Thoracic aorta (tissue), 2 donors: ENCODE measurements around the gene ATIC. TPM values are rescaled to one million over a fixed set of nuclear protein-coding genes. Genes with fewer than 3 reads are reported as not detected.

Experiments used
- ATAC-seq: fragments of 150-250 bp; one replicate; pipeline ENCODE4 v1.8.0; 2017; ENCODE audit warnings: low read depth; ENCODE audit not compliant: insufficient number of reproducible peaks, low FRiP score
- DNase-seq: peaks from one replicate; pipeline ENCODE4 v3.0.0-alpha.2; 2020; ENCODE audit warnings: low spot score
- H3K27ac ChIP-seq, 2 donors: fragments of 200-600 bp; sonication (generic); 1 replicate in 1 of 2; 2 replicates in 1 of 2; pipeline ENCODE4 v1.5.1; 2016; ENCODE audit warnings: mild to moderate bottlenecking in 2 of 2, moderate library complexity in 2 of 2
- H3K27me3 ChIP-seq: fragments of 200-600 bp; sonication (generic); replicated peaks from 2 replicates; pipeline ENCODE4 v1.6.0; 2016; ENCODE audit warnings: mild to moderate bottlenecking; ENCODE audit not compliant: insufficient read depth
- H3K36me3 ChIP-seq: fragments of 200-600 bp; sonication (generic); one replicate; pipeline ENCODE4 v1.5.1; 2016
- H3K4me1 ChIP-seq, 2 donors: fragments of 200-600 bp; sonication (generic); 1 replicate in 1 of 2; 2 replicates in 1 of 2; pipeline versions ENCODE4 v1.5.1 to v1.6.0; 2016; ENCODE audit warnings: low read depth in 2 of 2, mild to moderate bottlenecking in 1 of 2; ENCODE audit not compliant: control insufficient read depth in 1 of 2
- H3K4me3 ChIP-seq: fragments of 200-600 bp; sonication (generic); 2 replicates; pipeline ENCODE4 v1.5.1; 2016; ENCODE audit warnings: mild to moderate bottlenecking
- H3K9me3 ChIP-seq: fragments of 200-600 bp; sonication (generic); 2 replicates; pipeline ENCODE4 v1.5.1; 2016
- total RNA-seq, 2 donors: library from RNA; depleted of rRNA; stranded (reverse); fragments of >200 nt; gene quantifications; one replicate each; pipeline versions ENCODE4 v1.1.0 to v1.2.3, GENCODE V29; 2016
- TF ChIP-seq, protein P1 (sequence below): fragments of 200-600 bp; sonication (generic); IDR thresholded peaks from one replicate; pipeline ENCODE4 v1.5.1; 2019; ENCODE audit warnings: antibody characterized with exemption

ATIC gene
- total RNA-seq, 2 donors from 2014 or later = 26.3 to 30.2 TPM

DNA sequence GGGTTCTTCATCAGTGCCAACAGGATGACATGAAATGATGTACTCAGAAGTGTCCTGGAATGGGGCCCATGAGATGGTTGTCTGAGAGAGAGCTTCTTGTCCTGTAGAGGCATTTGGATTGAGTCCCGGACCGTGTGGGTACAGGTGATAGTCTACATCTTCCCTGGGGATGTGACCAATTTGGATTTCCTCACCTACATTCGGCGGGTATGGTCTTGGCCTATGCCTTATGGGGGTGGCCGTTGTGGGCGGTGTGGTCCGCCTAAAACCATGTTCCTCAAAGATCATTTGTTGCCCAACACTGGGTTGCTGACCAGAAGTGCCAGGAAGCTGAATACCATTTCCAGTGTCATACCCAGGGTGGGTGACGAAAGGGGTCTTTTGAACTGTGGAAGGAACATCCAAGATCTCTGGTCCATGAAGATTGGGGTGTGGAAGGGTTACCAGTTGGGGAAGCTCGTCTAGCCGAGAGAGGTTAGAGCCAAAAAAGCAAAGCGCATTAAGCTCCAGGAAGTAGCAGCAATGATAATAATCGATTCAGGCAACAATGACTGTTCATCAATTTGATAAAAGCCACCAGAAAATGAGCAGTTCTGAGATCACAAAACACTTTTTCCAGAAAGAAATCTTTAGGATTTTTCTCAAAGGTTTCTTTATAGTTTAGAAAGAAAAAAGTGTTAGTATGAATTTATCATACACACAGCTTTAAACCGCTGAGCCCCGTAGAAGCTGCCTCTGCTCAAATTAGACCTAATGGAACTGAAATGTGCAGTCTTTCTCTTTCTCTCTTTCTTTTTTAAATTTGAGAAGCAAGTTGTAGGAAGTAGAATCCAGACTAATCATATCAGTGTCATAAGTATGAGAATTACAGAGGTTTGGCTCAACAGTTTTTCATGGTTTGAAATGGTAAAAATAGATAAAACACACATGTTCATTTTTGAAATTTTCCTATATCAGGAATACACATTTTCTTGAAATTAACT lies 60.3 kb downstream of the ATIC start:
- H3K4me3 ChIP-seq = no peak overlapping the region
- H3K4me1 ChIP-seq = no peaks in the 10 kb centered on the region
- no peaks in the 10 kb centered on the region for H3K9me3 ChIP-seq
- ATAC-seq (no peak), DNase-seq (no peak)
- TF ChIP-seq, protein P1, sequence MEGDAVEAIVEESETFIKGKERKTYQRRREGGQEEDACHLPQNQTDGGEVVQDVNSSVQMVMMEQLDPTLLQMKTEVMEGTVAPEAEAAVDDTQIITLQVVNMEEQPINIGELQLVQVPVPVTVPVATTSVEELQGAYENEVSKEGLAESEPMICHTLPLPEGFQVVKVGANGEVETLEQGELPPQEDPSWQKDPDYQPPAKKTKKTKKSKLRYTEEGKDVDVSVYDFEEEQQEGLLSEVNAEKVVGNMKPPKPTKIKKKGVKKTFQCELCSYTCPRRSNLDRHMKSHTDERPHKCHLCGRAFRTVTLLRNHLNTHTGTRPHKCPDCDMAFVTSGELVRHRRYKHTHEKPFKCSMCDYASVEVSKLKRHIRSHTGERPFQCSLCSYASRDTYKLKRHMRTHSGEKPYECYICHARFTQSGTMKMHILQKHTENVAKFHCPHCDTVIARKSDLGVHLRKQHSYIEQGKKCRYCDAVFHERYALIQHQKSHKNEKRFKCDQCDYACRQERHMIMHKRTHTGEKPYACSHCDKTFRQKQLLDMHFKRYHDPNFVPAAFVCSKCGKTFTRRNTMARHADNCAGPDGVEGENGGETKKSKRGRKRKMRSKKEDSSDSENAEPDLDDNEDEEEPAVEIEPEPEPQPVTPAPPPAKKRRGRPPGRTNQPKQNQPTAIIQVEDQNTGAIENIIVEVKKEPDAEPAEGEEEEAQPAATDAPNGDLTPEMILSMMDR = no peak
- peaks cover 87% of the 10 kb centered on the region for H3K36me3 ChIP-seq
- no peaks in the 10 kb centered on the region for H3K27me3 ChIP-seq
- no peak overlapping the region for H3K27ac ChIP-seq

DNA sequence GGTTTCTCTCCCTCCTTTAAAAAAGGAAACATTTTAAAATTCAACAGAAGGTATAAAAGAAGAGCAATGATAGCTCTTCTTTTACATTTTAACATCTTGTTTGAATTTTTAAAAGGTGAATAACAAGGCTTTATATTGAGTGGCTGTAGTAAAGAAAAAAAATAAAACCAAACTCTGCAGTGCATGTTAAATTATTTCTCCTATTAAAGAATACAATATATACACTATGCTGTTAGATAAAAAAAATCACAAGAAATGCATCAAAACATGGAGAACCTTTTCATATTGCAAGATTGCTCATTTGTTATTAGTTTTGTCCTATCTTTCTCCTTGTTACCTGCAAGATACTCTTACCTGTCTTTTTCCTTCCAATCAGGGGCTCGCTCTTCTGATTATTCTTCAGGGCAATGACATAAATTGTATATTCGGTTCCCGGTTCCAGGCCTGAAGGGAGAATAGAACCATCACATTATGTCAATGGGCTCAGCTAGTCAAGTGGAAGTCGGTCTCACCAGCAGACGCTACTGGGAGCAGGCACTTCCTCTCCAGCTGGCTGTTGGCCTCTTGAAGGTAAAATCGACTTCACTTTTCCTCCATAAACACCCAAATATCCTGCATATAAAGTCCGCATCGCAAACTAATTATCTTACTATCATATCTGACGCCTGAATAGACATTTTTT lies 61.2 kb downstream of the ATIC start:
- Histone ChIP-seq H3K27me3 (no peaks in the 10 kb centered on the region), H3K4me1 (no peaks in the 10 kb centered on the region), H3K9me3 (no peaks in the 10 kb centered on the region), H3K36me3 (peaks cover 84% of the 10 kb centered on the region), H3K4me3 (no peak overlapping the region), H3K27ac (no peak overlapping the region)
- DNase-seq (no peak), ATAC-seq (no peak)
- TF ChIP-seq, protein P1 = no peak

DNA sequence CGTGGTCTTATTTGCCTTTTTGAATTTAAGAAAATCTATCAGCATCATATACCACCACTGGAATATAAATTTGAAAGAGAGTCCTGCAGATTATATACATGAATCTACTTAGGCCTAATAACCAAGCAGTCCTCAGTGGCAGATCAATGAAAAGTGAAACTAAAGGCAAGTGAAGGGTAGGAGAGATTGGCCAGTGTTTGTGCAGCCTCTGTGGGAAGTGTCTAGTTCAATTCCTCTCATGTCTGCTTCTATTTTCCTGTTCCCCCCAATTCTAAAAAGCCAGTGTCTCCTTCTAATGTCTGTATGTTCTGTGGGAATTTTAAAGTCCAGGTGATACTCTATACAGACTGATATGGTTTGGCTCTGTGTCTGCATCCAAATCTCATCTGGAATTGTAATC lies 62.1 kb downstream of the ATIC start:
- Histone ChIP-seq H3K4me1 (no peaks in the 10 kb centered on the region), H3K9me3 (no peaks in the 10 kb centered on the region), H3K27ac (peak overlapping the region in 1 of 2 donors; percentile 13), H3K4me3 (no peak overlapping the region), H3K36me3 (peaks cover 84% of the 10 kb centered on the region), H3K27me3 (no peaks in the 10 kb centered on the region)
- no peak for ATAC-seq
- TF ChIP-seq, protein P1 = no peak
- DNase-seq = no peak

DNA sequence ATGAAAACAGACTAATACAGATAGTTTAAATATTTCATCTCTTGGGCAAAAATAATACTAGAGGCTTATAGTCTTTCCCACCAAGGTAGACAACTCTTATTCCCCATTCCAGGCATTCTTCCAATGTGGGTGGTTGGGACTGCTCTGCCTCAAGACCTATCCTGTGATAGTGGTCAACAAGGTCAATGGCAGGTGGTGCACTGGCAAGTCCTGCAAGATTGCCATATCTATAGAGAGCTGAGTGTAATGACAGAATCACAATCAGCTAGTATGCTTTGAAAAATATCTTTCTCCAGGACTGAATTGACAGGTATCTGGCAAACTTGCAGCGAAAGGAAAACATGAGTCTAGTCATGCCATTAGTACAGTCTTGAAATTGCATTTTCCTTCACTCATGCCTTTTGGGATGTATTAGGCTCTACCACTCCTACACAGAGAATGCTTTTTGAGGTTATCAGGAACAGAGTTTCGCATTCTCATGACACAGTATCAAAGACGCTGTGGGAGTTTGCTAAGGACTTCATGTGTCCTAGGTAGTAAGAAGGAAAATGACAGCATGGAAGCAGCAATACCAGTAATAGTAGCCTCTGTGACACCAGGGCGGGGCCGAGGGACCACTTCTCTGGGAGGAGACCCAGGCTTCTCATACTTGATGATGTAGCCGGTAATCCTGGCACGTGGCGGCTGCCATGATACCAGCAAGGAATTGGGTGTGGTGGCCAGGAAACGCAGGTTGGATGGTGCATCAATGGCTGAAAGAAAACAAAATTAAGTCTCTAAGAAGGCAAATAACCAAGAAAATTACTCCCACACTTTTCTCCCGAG lies 63.0 kb downstream of the ATIC start:
- H3K36me3 ChIP-seq = peaks cover 85% of the 10 kb centered on the region
- no peaks in the 10 kb centered on the region for H3K27me3 ChIP-seq
- H3K4me1 ChIP-seq = no peaks in the 10 kb centered on the region
- TF ChIP-seq, protein P1 = no peak
- peak overlapping the region in 1 of 2 donors; percentile 23 for H3K27ac ChIP-seq
- no peaks in the 10 kb centered on the region for H3K9me3 ChIP-seq
- no peak for DNase-seq
- no peak overlapping the region for H3K4me3 ChIP-seq
- ATAC-seq = no peak

DNA sequence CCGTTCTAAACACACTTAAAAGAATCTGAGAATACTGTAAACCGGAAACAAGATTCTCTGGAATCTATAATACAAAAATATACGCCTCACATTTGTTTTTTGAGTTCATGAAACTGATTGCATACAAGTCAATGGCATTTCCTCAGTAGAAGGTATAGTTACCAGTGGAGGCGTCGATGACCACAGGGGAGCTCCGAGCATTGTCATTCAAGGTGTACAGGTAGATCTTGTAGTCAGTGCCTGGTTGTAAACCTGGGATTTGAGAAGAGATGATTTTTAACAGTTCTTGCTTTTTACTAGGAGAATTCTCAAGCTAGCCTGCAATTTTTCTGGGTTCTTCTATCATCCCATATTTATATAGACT lies 63.6 kb downstream of the ATIC start:
- no peaks in the 10 kb centered on the region for H3K27me3 ChIP-seq
- H3K4me1 ChIP-seq = no peaks in the 10 kb centered on the region
- H3K36me3 ChIP-seq = peaks cover 85% of the 10 kb centered on the region
- ATAC-seq (no peak), DNase-seq (no peak)
- H3K9me3 ChIP-seq = no peaks in the 10 kb centered on the region
- no peak overlapping the region for H3K27ac ChIP-seq
- TF ChIP-seq, protein P1 = no peak
- H3K4me3 ChIP-seq = no peak overlapping the region
